D721Med (cell line): Measurements from ENCODE around the gene ABCA7.

Experiments
- DNase-seq: peaks from one replicate; pipeline ENCODE4 v3.0.0; 2011; ENCODE audit warnings: low spot score; ENCODE audit not compliant: insufficient read length
- FAIRE-seq: peaks from 2 replicates; lab custom pipeline; 2011; peaks lifted over from hg19 to GRCh38; lab: Jason Lieb, UNC
- TF ChIP-seq, protein P1 (sequence below): IDR thresholded peaks from 2 replicates; pipeline ENCODE4 v1.5.1; 2012; ENCODE audit warnings: mild to moderate bottlenecking, control low read depth; ENCODE audit not compliant: insufficient read depth; ENCODE audit errors: missing control alignments

Gene ABCA7

DNA sequence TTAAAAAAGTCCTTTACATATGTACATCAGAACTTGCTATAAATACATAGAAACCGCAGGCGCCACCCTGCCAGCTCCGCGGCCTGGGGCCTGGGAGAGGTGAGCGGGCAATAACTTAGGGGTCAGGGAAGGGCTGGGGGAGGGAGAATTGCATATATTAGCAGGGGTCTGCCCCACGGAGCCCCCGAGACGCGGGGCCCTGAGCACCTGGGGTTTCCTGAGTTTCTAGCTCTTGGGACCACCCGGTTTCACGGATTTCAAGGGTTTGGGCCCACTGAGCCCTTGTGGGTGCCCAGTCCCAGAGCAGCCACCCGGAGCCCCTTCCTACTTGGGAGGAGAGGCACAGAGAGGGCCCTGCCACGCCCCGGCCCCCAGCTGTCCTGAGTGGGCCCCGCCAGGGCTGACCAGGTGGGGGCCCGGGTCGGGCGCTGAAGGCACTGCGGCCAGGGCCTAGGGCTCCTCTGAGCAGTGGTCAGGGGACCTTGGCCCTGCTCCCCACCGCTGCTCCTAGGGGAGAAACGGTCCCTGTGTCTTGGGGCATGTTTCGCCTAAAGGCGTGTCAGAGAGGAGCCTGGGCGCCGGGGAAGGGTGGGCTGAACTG lies 67.9 kb downstream of the ABCA7 start:
- no peak for FAIRE-seq
- TF ChIP-seq, protein P1, sequence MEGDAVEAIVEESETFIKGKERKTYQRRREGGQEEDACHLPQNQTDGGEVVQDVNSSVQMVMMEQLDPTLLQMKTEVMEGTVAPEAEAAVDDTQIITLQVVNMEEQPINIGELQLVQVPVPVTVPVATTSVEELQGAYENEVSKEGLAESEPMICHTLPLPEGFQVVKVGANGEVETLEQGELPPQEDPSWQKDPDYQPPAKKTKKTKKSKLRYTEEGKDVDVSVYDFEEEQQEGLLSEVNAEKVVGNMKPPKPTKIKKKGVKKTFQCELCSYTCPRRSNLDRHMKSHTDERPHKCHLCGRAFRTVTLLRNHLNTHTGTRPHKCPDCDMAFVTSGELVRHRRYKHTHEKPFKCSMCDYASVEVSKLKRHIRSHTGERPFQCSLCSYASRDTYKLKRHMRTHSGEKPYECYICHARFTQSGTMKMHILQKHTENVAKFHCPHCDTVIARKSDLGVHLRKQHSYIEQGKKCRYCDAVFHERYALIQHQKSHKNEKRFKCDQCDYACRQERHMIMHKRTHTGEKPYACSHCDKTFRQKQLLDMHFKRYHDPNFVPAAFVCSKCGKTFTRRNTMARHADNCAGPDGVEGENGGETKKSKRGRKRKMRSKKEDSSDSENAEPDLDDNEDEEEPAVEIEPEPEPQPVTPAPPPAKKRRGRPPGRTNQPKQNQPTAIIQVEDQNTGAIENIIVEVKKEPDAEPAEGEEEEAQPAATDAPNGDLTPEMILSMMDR: no peak
- DNase-seq: no peak

DNA sequence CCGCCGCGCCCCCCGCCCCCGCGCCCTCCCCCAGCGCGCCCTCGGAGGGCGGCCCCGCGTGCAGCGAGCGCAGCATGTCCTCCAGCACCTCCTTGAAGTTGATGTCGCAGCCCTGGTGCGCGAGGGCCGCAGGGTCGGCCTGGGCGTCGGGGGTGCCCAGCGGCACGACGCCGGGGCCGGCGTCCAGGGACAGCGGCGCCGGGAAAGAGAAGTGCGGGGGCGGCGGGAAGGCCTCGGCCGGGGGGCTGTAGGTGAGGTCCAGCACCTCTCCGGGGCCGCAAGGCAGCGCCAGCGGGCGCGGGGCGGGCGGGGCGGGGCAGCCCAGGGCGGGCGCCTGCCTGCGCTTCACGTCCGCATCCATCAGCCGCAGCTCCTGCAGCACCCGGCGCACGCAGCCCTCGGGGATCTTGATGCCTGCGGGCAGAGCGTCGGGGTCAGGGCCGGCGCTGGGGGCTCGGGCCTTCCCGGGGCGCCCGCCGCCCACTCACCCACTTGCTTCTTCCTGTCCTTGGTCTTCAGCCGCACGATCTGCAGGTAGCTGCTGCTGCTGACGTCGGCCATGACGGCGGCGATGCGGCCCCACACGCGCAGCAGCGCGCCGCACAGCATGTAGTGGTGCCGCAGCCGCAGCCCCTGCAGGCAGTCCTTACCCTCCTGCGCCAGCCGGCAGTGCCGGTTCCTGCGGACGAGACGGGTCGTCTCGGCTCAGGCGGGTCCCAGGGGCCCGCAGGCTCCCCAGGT lies 68.6 kb downstream of the ABCA7 start:
- TF ChIP-seq, protein P1: no peak
- no peak for FAIRE-seq
- no peak for DNase-seq

DNA sequence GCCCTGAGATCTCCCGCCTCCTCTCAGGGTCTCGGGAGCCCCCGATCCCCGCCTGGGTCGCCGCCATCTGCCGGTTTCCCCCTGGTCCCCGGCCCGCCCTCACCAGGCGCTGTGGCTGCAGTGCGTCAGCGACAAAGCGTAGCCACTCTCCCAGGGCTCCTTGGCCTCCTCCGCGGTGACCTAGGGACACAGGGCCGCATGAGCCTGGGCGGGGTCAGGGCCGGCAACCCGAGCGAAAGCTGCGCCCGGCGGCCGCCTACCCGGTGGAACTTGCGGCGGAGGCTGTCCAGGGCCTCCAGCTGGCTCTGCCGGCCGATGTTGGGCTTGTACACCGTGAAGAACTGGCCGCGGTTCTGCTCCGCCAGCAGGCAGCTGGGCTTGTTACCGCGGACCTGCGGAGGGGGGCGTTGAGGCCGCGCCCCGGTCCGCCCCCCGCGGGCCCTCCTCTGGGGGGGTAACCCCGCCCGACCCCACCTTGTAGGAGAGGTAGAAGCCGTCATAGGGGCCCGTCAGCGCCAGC lies 69.2 kb downstream of the ABCA7 start:
- FAIRE-seq: no peak
- DNase-seq: no peak
- TF ChIP-seq, protein P1: no peak

DNA sequence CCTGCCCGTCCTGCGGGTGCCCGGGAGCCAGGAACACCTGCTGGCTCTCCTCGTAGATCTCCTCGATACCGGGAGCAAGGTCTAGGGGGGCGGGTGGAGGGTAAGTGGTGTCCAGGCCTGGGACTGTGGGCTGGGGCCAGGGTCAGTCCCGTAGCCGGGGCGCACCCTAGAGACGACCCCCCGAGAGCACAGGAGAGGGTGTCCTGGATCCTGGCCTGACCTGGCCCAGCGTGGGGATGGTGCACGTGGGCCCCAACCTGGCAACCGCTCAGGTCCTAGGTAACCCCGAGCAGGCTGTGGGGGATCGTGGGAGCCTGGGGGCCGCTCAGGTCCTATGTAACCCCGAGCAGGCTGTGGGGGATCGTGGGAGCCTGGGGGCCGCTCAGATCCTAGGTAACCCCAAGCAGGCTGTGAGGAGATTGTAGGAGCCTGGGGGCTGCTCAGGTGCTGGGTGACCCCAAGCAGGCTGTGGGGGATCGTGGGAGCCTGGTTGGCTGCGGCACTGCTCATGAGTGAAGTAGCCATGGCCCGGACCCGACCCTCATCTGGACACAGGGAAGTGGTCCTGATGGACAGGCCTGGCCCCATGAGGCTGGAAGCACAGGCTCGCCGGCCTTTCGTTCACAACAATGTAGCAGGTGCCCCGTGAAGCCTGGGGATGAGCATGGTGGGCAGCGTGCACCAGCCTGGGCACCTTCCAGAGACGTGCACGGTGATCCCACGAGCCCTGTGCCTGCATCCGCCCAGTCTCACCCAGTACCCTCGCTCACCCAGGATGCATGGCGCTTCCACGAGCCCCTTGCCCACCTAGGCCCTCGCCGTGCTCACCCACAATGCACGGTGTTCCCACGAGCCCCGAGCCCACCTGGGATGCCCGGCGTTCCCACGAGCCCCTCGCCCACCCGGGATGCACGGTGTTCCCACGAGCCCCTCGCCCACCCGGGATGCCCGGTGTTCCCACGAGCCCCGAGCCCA lies 70.1 kb downstream of the ABCA7 start:
- TF ChIP-seq, protein P1: no peak
- FAIRE-seq: no peak

DNA sequence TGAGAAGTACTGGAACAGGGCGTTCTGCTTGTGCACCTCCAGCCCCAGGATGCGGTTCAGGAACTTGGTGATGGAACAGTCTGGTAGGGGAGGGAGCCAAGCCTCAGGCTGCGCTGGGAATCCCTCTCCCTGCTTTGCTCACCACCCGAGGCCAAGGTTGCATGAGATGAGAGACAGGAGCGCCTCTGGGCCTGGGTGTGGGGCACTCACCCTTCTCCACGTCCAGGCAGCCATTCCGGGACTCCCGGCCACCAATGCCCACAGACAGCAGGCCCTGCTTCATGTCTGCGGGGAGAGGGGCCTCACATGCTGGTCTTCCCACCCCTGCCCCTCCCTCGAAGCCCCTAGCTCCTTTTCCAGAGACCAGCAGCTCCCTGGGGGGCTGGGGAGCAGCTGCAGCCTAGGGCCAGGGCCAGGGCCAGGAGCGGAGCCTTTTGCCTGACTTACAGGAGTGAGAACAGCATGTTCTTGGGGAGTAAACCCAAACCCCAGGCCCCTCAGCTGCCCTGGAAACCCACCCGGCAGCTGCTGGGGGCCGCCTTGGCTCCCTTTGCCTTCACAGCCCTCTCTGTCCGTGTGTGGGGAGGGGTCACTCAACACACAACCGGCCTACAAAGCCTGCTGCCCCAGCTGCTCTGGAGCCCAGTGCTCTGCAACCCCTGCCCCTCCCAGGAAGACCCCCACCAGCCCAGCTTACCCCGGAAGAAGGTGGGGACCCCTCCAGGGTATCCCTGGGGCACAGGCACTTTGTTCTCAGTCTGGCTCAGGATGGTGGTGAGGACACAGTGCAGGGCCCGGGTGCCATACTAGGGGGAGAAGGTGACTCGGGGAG lies 71.1 kb downstream of the ABCA7 start:
- DNase-seq (no peak), FAIRE-seq (no peak)
- TF ChIP-seq, protein P1: no peak

More for the DNA sequence above, 70.1 kb downstream of the ABCA7 start:
- DNase-seq: no peak

DNA sequence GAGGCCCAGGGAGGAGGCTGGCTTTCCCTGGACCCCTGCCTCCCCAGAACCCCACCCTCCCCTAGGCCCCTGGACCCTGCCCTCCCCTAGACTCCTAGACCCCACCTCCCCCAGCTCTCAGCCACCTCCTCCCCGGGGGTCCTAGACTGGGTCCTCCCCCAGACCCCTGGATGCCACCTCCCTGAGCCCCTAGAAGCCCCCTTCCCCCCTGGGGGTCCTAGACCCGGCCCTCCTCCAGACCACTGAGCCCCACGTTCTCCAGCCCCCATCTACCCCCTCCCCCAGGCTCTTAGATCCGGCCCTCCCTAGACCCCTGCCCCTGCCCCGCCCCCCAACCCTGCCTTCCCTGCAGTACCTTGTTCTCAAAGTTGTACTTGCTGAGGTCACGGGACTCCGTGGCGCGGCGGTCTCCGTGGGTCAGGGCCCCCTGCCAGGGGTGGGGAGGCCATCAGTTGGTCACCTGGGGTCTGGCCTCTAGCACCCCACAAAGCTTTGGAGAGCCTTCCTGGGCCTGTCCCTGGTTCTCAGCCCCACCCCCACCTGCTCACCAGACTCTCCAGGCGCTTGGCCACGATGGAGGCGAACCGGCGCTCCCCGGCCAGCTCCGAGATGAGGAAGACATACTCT lies 71.8 kb downstream of the ABCA7 start:
- FAIRE-seq (no peak), DNase-seq (no peak)
- TF ChIP-seq, protein P1: no peak
